GM12864 (cell line): ENCODE measurements around the gene OPA3.

Source experiments
- DNase-seq: peaks from one replicate; pipeline ENCODE4 v3.0.0-alpha.2; 2011; ENCODE audit warnings: low read depth
- H3K4me3 ChIP-seq: 2 replicates; pipeline ENCODE4 v1.5.1; 2011; ENCODE audit warnings: mild to moderate bottlenecking, low read depth, low read length, control low read depth
- CTCF ChIP-seq: IDR thresholded peaks from 2 replicates; pipeline ENCODE4 v1.5.1; 2011; ENCODE audit warnings: low read depth, mild to moderate bottlenecking, moderate library complexity, low read length, control low read depth, inconsistent platforms; ENCODE audit errors: missing control alignments

Gene OPA3

GRCh38 chr19:45574526-45574925 lies 10.1 kb downstream of the OPA3 start:
- no peak for DNase-seq
- TF ChIP-seq CTCF: no peak
- H3K4me3 ChIP-seq: no peak overlapping the region

- no peak for TF ChIP-seq CTCF
- H3K4me3 ChIP-seq: no peak overlapping the region
- no peak for DNase-seq
Observed at GRCh38 chr19:45571457-45572220, 13.0 kb downstream of the OPA3 start.

DNA sequence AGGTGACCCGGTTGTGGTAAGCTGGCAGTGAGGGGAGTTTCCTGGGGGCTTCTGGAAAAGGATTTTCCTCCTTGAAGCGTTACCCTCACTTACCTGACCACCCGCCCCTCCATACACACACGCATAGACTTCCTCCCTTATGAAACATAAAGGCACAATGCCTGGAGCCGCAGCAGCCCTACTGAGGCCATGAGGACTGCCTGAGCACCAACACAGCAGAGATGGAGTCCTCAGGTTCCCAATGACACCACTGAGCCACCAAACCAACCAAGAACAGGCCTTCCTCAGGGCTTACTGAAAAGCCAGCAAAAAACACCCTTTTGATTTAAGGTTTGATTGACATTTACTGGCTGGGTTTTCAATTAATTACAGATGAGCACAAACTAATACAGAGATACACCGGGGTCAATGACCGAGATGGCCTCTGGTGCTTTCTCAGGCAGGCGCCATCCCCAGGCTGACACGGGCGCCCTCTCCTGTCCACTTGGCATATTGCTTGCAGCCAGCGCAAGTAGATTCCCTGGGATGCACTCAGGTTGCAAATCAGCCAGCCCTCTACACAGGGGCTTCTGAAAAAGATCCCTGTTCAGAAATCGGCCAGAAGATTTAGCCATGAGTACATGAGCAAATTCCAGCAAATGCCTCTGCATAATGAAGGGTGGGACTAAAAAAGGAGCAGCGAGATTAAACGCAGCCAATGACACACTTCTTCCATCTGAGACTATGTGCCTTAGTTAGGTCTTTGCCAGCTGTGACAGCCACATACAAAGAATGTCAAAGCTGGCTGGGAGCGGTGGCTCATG lies 14.8 kb downstream of the OPA3 start:
- TF ChIP-seq CTCF: peak; percentile 91
- DNase-seq: no peak
- no peak overlapping the region for H3K4me3 ChIP-seq

DNA sequence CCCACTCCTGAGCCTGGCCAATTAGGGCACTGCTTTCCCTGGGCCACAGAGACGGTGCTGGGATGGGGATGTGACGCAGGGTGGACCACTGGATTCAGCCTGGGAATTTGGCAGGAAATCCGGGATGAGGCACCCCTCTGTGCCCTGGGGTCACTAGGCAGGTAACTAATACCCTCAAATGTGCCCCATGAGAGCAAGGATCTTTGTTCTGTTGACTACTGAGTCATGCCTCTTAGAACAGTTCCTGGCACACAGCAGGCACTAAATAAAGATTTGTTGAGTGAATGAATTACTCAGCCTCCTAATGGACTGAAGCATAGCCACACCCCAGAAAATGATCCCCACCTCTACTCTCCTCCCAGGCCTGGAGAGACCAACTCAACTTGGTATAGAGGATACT lies 15.9 kb downstream of the OPA3 start:
- no peak overlapping the region for H3K4me3 ChIP-seq
- no peak for DNase-seq
- TF ChIP-seq CTCF: no peak

DNA sequence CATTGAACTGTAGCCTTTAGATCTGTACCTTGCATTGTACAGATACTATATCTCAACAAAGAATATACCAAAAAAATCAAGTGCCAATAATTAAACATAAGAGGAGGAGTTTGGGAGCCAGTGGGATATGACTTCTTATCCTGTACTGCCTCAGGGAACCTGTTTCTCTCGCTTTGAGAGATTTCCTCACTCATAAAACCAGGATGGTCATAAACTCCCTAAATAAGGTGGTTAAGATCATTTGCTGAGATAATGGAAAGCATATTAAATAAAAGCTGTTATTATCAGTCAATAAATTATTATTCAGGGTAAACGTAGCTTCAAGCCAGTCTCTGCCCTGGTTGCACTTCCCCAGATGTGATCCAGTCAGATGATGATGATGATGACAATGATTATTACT lies 17.0 kb downstream of the OPA3 start:
- TF ChIP-seq CTCF: no peak

GRCh38 chr19:45564131-45564780 lies 20.3 kb downstream of the OPA3 start:
- DNase-seq: no peak
- H3K4me3 ChIP-seq: no peak overlapping the region
- no peak for TF ChIP-seq CTCF

More for the DNA sequence above, 17.0 kb downstream of the OPA3 start:
- H3K4me3 ChIP-seq: no peak overlapping the region
- no peak for DNase-seq
